ENCODE data around the gene NRCAM. TPM values are rescaled to one million over a fixed set of nuclear protein-coding genes. Genes with fewer than 3 reads are reported as not detected.

Gene NRCAM
- total RNA-seq, 1 donor from 2014 or later = 0.53 TPM

GRCh38 chr7:108442039-108442568 lies 14.1 kb downstream of the NRCAM start:
- TF ChIP-seq CTCF (IDR thresholded peaks at IDR 0.05) = no peak
- Histone ChIP-seq H3K4me3 (no peak overlapping the region), H3K27me3 (no peaks in the 10 kb centered on the region), H3K4me1 (no peaks in the 10 kb centered on the region), H3K9me3 (no peaks in the 10 kb centered on the region), H3K36me3 (no peaks in the 10 kb centered on the region), H3K27ac (no peak overlapping the region)
- intact Hi-C loops (cut with DNase I) = no loop called here
- DNase-seq (ENCODE audit: low spot score in 2 of 2) = no peak

GRCh38 chr7:108441392-108441955 lies 14.8 kb downstream of the NRCAM start:
- Histone ChIP-seq H3K4me1 (no peaks in the 10 kb centered on the region), H3K4me3 (no peak overlapping the region)
- intact Hi-C loops (cut with DNase I) = no loop called here

GRCh38 chr7:108440613-108441012 lies 15.6 kb downstream of the NRCAM start:
- H3K36me3 ChIP-seq = no peaks in the 10 kb centered on the region
- no peaks in the 10 kb centered on the region for H3K4me1 ChIP-seq
- H3K27ac ChIP-seq = no peak overlapping the region
- no peak overlapping the region for H3K4me3 ChIP-seq
- no peak for TF ChIP-seq CTCF (IDR thresholded peaks at IDR 0.05)
- intact Hi-C loops (cut with DNase I) = no loop called here
- no peak for DNase-seq (ENCODE audit: low spot score in 2 of 2)
- H3K27me3 ChIP-seq = no peaks in the 10 kb centered on the region
- H3K9me3 ChIP-seq = no peaks in the 10 kb centered on the region

More at GRCh38 chr7:108441392-108441955, 14.8 kb downstream of the NRCAM start:
- Histone ChIP-seq H3K36me3 (no peaks in the 10 kb centered on the region), H3K27ac (no peak overlapping the region), H3K9me3 (no peaks in the 10 kb centered on the region), H3K27me3 (no peaks in the 10 kb centered on the region)
- no peak for DNase-seq (ENCODE audit: low spot score in 2 of 2)
- TF ChIP-seq CTCF (IDR thresholded peaks at IDR 0.05) = no peak

- no peak for TF ChIP-seq CTCF (IDR thresholded peaks at IDR 0.05)
- intact Hi-C loops (cut with DNase I) = no loop called here
- no peak for DNase-seq (ENCODE audit: low spot score in 2 of 2)
- Histone ChIP-seq H3K4me1 (no peaks in the 10 kb centered on the region), H3K27ac (no peak overlapping the region), H3K36me3 (no peaks in the 10 kb centered on the region), H3K4me3 (no peak overlapping the region), H3K9me3 (no peaks in the 10 kb centered on the region), H3K27me3 (no peaks in the 10 kb centered on the region)
These were observed 19.3 kb downstream of the NRCAM start for GRCh38 chr7:108436906-108437305.

- no peaks in the 10 kb centered on the region for H3K36me3 ChIP-seq
- intact Hi-C loops (cut with DNase I) = no loop called here
These were observed 22.2 kb downstream of the NRCAM start for GRCh38 chr7:108434010-108434409.

More at GRCh38 chr7:108434010-108434409, 22.2 kb downstream of the NRCAM start:
- Histone ChIP-seq H3K27ac (no peak overlapping the region), H3K4me3 (no peak overlapping the region), H3K27me3 (no peaks in the 10 kb centered on the region), H3K4me1 (no peaks in the 10 kb centered on the region), H3K9me3 (no peaks in the 10 kb centered on the region)
- no peak for TF ChIP-seq CTCF (IDR thresholded peaks at IDR 0.05)
- DNase-seq (ENCODE audit: low spot score in 2 of 2) = no peak

All from ascending aorta (tissue), 2 donors.